Activated T-cell treated with anti-CD3 and anti-CD28 coated beads for 24 hours (primary cell): ENCODE data around the gene TMPRSS11E.
"Not testable (repeated sequence)": the region's sequence is repeated elsewhere in the genome, so short reads cannot be mapped to it uniquely, and the experiment has no call there.

Source experiments
- DNase-seq: peaks from one replicate; pipeline ENCODE4 v3.0.0-alpha.2; 2020; ENCODE audit warnings: low read depth

Gene TMPRSS11E

GRCh38 chr4:68447201-68447600, at the start of gene TMPRSS11E:
Gene TMPRSS11E, plus strand, starts transcription at chr4:68447463. Its CDS starts 50 bp downstream, at chr4:68447513.
- no peak for DNase-seq

GRCh38 chr4:68399306-68399705, 48.0 kb upstream of the TMPRSS11E start:
- no peak for DNase-seq

- DNase-seq, result no peak
Measured at GRCh38 chr4:68401231-68401630, 46.0 kb upstream of the TMPRSS11E start.

GRCh38 chr4:68404153-68404552, 43.1 kb upstream of the TMPRSS11E start:
- DNase-seq, result no peak

GRCh38 chr4:68405718-68406478, 41.4 kb upstream of the TMPRSS11E start:
- DNase-seq, result not testable (repeated sequence)

- DNase-seq, result no peak
Measured at GRCh38 chr4:68406479-68406859, 40.8 kb upstream of the TMPRSS11E start.

DNA sequence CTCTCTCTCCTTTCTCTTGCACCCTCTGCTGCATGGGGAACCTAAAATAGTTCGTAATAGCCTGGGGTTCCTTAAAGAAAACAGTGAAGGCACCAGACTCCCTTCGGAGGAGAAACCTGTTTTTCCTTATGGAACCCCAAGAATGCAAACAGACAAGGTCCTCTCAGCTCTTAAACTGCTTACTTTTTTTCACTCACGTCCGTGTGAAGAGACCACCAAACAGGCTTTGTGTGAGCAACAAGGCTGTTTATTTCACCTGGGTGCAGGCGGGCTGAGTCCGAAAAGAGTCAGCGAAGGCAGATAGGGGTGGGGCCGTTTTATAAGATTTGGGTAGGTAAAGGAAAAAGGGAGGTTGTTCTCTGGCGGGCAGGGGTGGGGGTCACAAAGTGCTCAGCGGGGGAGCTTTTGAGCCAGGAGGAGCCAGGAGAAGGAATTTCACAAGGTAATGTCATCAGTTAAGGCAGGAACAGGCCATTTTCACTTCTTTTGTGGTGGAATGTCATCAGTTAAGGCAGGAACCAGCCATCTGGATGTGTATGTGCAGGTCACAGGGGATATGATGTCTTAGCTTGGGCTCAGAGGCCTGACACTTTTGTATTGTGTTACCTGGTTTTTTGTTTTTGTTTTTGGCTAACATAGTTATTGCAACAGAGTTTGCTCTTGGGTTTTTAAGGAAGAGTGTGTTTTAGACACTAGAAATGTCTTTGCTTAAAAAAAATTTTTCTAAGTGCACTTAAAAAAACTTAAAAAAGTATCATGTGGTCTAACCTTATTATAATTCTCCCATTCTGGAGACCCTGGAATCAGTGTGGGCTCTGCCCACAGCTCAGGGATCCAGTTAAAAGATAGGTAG, 40.0 kb upstream of the TMPRSS11E start:
- DNase-seq, result not testable (repeated sequence)

DNA sequence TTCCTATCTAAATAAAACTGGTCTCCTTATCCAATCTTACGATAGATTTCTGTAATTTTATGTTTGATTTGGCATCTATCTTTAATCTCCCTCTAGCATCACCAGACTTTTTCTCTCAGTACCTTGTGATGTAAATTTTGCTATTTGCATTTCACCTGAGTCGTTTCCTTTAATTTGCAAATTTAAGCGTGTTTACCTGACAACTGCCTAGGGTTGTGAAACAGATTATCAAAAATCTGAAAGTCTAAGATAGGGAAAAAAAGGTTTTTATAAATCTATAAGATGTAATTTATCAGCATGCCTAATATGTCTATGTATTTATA, 39.4 kb upstream of the TMPRSS11E start:
- DNase-seq, result no peak

GRCh38 chr4:68410149-68410548, 37.1 kb upstream of the TMPRSS11E start:
- no peak for DNase-seq

GRCh38 chr4:68410643-68411042, 36.6 kb upstream of the TMPRSS11E start:
- DNase-seq, result no peak

DNA sequence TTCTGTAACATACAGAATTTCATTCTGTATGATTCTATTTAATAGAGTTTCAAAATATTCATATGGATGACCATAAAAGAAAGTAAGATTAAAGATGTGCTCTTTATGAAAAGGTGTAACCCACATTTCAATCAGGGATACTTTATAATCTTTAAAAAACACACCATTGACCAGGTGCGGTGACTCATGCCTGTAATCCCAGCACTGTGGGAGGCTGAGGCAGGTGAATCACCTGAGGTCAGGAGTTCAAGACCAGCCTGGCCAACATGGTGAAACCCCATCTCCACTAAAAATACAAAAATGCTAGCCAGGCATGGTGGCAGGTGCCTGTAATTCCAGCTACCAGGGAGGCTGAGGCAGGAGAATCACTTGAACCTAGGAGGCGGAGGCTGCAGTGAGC, 35.2 kb upstream of the TMPRSS11E start:
- DNase-seq, result not testable (repeated sequence)

- DNase-seq, result no peak
Measured at GRCh38 chr4:68416591-68416990, 30.7 kb upstream of the TMPRSS11E start.

GRCh38 chr4:68426516-68426915, 20.7 kb upstream of the TMPRSS11E start:
- no peak for DNase-seq

DNA sequence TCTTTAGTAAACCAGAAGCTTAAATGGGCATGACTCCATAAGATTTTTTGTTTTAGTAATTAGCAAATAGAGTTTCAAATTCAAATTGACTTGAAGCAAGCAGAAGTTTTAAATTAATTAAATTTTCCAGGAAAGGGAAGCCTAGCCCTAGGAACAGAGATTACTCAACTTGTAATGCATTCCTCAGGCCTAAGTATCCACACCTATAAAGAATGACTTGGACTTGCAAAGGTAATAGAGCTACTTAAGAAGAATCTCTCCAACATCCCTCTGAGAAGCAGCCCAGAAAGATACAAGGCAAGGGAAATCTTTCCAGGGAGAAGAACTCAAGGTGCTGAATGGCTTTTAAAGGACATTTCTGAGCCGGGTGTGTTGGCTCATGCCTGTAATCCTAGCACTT, 16.9 kb upstream of the TMPRSS11E start:
- DNase-seq, result no peak

GRCh38 chr4:68432320-68432719, 14.9 kb upstream of the TMPRSS11E start:
- no peak for DNase-seq

- no peak for DNase-seq
Measured at GRCh38 chr4:68433582-68433981, 13.7 kb upstream of the TMPRSS11E start.

DNA sequence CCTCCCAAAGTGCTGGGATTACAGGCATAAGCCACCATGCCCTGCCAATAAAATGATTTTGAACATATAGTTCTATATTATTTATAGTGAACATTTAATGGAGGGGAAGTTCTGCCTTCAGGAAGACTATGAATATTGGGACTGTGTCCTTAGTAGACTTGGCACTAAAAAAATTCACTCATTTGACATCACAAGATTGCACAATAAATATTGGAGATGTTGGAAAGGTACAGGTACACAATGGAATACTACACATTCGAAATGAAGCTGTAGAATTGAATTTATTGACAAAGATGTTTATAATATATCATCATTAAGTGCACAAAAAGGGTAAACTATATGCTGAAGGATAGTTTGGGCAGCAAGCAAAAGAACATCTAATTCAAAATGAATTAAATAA, 13.0 kb upstream of the TMPRSS11E start:
- no peak for DNase-seq

- no peak for DNase-seq
Measured at GRCh38 chr4:68434836-68435235, 12.4 kb upstream of the TMPRSS11E start.

GRCh38 chr4:68445111-68445510, 2.2 kb upstream of the TMPRSS11E start:
- no peak for DNase-seq

- no peak for DNase-seq
Measured at GRCh38 chr4:68451246-68452211, 4.3 kb downstream of the TMPRSS11E start.

DNA sequence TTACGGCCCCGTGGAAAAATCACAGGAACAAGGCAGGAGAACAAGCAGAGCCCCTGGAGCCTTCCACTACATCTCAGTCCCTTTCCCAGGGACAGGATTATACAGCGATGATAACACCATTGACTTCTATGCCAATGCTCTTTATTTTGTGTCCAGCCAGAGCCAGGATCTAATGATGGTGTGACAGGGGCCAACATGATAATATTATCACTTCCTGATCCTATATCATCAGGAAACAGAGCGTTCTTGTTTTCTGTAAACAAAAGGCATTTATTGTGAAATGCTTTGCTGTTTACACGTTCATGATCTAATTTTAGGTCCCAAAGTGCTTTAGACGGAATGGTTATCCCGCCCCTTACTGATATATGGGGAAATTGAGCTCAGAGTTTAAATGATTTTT, 12.8 kb downstream of the TMPRSS11E start:
- no peak for DNase-seq

GRCh38 chr4:68461790-68462189, 14.5 kb downstream of the TMPRSS11E start:
- no peak for DNase-seq
